Parathyroid adenoma (tissue), 2 donors: ENCODE results near the gene SMC6.

Experiments used
- H2AFZ ChIP-seq: fragments of 300-600 bp; sonication (generic); one replicate; pipeline ENCODE4 v1.7.0; 2017; ENCODE audit warnings: antibody characterized with exemption, mild to moderate bottlenecking
- H3K27ac ChIP-seq: fragments of 300-600 bp; sonication (generic); one replicate; pipeline ENCODE4 v1.7.0; 2017
- H3K27me3 ChIP-seq: fragments of 300-600 bp; sonication (generic); one replicate; pipeline ENCODE4 v1.7.0; 2017; ENCODE audit warnings: low read length; ENCODE audit not compliant: control insufficient read depth, insufficient read depth
- H3K36me3 ChIP-seq: fragments of 300-600 bp; sonication (generic); one replicate; pipeline ENCODE4 v1.7.0; 2017; ENCODE audit warnings: low read length; ENCODE audit not compliant: control insufficient read depth, insufficient read depth
- H3K4me1 ChIP-seq: fragments of 300-600 bp; sonication (generic); one replicate; pipeline ENCODE4 v1.7.0; 2017; ENCODE audit warnings: control low read depth
- H3K4me2 ChIP-seq: fragments of 300-600 bp; sonication (generic); one replicate; pipeline ENCODE4 v1.7.0; 2017; ENCODE audit warnings: low read length
- H3K4me3 ChIP-seq: fragments of 300-600 bp; sonication (generic); one replicate; pipeline ENCODE4 v1.7.0; 2017; ENCODE audit warnings: low read depth, low read length
- H3K79me2 ChIP-seq: fragments of 300-600 bp; sonication (generic); one replicate; pipeline ENCODE4 v1.7.0; 2017; ENCODE audit warnings: control low read depth
- H3K9ac ChIP-seq: fragments of 300-600 bp; sonication (generic); one replicate; pipeline ENCODE4 v1.7.0; 2017; ENCODE audit warnings: mild to moderate bottlenecking
- H3K9me3 ChIP-seq: fragments of 300-600 bp; sonication (generic); one replicate; pipeline ENCODE4 v1.7.0; 2017; ENCODE audit warnings: low read length; ENCODE audit not compliant: control insufficient read depth
- CTCF ChIP-seq: fragments of 300-600 bp; sonication (generic); IDR thresholded peaks from one replicate; pipeline ENCODE4 v1.7.0; 2017; ENCODE audit warnings: antibody characterized with exemption, mild to moderate bottlenecking
- donor health status: primary hyperparathyroidism.

Gene SMC6

GRCh38 chr2:17757321-17757720 is 3.7 kb upstream of the SMC6 start:
- no peak overlapping the region for H3K27ac ChIP-seq
- no peak overlapping the region for H3K4me3 ChIP-seq
- no peak overlapping the region for H3K4me2 ChIP-seq
- no peak overlapping the region for H2AFZ ChIP-seq
- H3K9me3 ChIP-seq = no peaks in the 10 kb centered on the region
- no peak for TF ChIP-seq CTCF
- H3K79me2 ChIP-seq = peaks cover 2% of the 10 kb centered on the region
- no peaks in the 10 kb centered on the region for H3K36me3 ChIP-seq
- H3K9ac ChIP-seq = no peak overlapping the region
- H3K27me3 ChIP-seq = no peaks in the 10 kb centered on the region
- no peaks in the 10 kb centered on the region for H3K4me1 ChIP-seq

GRCh38 chr2:17756668-17757067 is 3.1 kb upstream of the SMC6 start:
- Histone ChIP-seq H3K79me2 (peaks cover 2% of the 10 kb centered on the region), H3K9me3 (no peaks in the 10 kb centered on the region), H3K27ac (no peak overlapping the region), H2AFZ (no peak overlapping the region), H3K36me3 (no peaks in the 10 kb centered on the region), H3K4me3 (no peak overlapping the region), H3K4me1 (no peaks in the 10 kb centered on the region), H3K9ac (no peak overlapping the region), H3K27me3 (no peaks in the 10 kb centered on the region), H3K4me2 (no peak overlapping the region)
- TF ChIP-seq CTCF = no peak

GRCh38 chr2:17754773-17755425 is 1.3 kb upstream of the SMC6 start:
- Histone ChIP-seq H3K9ac (no peak overlapping the region), H3K27me3 (no peaks in the 10 kb centered on the region), H3K79me2 (peaks cover 2% of the 10 kb centered on the region), H3K4me1 (no peaks in the 10 kb centered on the region), H3K4me2 (peak overlapping the region; percentile 65), H2AFZ (peak overlapping the region; percentile 99), H3K9me3 (no peaks in the 10 kb centered on the region), H3K27ac (no peak overlapping the region), H3K36me3 (no peaks in the 10 kb centered on the region), H3K4me3 (peak overlapping the region; percentile 90)
- no peak for TF ChIP-seq CTCF

- Histone ChIP-seq H3K79me2 (peaks cover 4% of the 10 kb centered on the region), H3K9me3 (no peaks in the 10 kb centered on the region), H2AFZ (peak overlapping the region; percentile 99), H3K36me3 (no peaks in the 10 kb centered on the region), H3K4me3 (peak overlapping the region; percentile 90), H3K4me1 (no peaks in the 10 kb centered on the region), H3K4me2 (peak overlapping the region; percentile 65), H3K9ac (peak overlapping the region; percentile 41), H3K27ac (peak overlapping the region; percentile 89), H3K27me3 (no peaks in the 10 kb centered on the region)
- TF ChIP-seq CTCF = no peak
Observed at GRCh38 chr2:17752892-17753802, 463 bp downstream of the SMC6 start.
